Kidney glomerular epithelial cell (primary cell): ENCODE measurements around the gene RBM7.

ENCODE experiments used
- DNase-seq: peaks from one replicate; lab custom pipeline; 2025; lab: John Stamatoyannopoulos, UW

RBM7 gene

DNA sequence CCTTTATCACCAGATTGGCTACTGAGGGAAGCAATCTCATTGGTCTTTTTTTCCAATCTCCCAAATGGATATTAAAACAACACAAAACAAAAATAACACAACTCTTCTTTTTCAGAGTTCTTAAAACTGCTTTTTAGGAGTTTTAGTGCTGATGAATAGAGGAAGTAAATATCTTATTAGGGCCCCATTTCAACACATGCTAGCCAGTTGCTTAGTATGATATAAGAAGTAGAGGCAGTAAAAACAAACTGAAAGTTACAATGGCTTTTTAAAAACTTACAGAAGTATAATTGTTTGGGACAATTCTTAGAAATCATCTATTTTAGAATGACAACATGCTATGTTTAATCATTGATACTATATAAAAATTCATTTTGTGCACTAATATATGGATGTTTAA lies 3.5 kb upstream of the RBM7 start:
- DNase-seq = no peak

DNA sequence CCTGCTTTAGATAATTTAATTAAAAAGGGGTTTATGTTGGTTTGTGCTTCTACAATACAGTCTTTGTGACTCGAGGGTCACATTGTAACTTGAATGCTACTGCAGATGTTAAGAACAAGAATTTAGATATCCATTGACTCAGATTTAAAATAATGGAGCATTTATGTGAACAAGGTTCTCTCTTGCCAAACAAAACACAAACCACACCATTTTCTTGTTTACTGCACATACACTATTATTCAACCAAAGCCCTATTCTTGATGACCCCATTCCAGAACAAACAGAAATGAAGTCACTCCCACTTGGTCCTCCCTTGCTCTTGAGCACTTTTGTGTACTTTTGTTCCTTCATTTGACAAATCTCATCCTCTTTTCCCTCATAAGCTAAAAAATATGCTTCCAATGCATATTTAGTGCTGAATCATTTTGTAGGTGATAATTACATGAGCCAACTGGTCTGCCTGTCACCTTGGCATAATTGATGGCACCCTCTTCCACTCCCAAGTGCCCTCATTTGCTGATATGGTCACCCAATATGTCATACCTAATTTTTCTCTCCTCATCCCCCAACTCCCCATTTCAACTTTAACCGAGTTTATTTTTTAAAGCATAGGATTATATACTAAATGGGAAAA lies 3.0 kb upstream of the RBM7 start:
- DNase-seq = no peak

DNA sequence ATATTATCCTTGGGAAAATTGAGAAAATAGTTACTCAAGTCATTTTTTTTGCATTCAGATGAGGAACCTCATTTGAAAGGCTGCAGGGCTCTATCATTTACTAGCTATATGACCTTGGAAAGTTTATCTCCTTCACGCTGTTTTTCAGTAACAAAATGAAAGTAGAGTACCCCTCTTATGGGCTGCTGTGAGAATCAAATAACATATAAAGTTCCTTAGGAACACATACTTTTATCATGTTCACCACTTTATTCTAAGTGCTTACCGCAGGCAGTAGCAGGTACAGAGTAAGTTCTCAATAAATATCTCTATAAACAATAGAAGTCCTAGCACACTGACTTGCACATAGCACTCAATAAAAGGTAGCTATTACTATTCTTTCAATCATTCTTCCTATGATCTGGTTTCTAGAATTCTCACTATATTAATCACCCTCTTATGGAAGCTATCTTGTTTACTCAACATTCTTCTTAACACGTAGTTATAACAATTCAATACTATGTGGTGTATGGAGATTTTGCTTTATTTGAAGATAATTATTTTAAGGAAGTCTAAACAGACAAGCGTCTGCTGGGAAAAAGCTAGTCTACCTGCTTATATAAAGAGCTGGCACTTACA lies 2.1 kb upstream of the RBM7 start:
- DNase-seq = peak; percentile 24

DNA sequence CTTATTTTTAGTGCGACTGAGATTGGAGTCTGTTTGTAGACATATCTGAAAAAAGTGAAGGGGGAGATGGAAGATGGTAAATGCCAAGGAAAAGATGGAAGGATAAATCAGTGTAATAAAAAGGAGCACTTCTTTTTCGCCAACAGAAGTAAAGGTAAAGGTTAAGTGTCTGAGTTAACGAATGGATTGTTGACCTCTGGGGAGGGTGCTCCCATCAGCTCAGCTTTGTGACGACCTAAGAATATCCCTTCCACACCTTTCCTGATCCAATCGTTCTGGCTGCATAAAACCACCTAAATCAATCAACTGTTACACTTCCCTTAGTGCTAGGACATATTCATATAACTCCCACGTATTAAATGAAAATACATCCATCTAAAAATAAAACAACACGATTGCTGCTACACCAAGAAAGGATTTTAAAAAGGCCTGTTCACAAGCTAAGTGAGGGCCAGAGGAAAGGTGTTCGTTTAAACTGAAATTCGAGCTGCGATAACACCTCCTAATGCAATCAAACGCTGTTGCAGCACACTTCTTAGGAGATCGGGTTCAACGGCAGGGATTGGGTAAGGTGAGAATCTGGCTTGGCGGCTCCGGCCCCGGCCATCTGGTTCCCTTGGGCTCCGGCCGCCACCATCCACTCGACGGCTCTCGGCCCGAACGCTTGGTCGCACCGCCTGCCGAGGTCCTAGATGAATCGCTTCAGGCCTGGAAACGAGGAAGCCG lies 813 bp upstream of the RBM7 start:
- DNase-seq = peak; percentile 58

DNA sequence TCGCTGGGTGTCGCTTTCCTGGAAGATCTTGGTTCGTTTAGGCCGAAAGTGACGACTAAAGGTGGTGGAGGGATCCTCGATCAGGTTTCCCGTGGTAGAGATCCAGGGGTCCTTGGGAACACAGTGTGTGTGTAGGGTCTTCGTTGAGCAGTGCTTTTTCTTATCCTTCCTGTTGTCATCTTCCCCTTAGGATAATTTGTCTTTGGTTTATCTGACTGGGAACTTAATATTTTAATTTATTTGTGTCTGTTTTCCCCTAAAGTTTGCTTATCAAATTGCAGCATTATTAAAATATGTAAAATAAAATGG lies 403 bp downstream of the RBM7 start:
- DNase-seq = peak; percentile 45

DNA sequence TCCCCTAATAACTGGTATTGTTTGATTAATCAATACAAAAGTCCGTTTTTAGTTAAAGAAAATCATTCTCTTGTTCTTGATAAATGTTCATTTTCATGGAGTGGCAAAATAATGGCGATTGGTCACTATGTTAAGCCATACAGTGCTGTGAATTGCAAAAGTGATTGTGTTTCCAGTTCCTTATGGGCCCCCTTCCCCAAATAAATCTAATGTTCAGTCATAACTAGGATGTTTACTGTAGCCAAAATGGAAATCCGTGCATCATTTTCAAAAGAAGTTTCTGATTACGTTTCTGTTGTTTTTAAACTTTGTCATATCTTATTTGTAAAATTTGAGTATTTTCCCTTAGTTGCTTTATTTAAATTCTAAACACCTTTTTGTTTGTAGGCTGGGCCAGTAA lies 845 bp downstream of the RBM7 start:
- no peak for DNase-seq

DNA sequence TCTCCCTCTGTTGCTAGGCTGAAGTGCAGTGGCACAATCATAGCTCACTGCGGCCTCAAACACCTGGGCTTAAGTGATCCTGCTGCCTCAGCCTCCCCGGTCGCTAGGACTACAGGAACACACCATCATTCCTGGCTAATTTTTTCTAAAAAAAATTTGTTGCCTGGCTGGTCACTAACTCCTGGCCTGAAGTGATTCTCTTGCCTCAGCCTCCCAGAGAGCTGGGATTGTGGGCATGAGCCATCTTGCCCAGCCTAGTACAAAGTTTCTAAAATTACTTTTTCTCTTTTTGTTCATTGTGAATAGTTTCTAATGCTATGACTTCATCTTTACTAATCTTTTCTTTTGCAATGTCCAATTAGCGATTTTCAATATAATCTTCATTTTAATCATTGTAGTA lies 12.5 kb downstream of the RBM7 start:
- DNase-seq = no peak

DNA sequence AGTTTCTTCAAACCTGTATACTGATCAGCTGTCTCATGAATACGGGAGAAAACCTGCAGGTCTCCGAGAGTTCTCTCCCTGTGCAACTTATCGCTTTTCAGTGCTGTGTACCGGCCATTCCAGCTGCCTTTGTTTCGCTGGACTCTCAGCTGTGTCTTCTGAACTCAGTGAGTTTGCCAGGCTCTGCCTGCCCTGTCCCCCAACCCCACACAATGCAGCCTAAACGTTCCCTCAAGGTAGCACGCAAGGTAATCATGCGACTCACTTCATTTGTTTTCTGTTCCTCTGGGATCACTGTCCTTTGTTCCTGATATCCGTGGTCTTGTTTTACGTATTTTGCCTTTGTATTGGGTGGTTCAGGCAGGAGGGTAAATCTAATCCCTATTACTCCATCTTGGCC lies 13.5 kb downstream of the RBM7 start:
- no peak for DNase-seq

DNA sequence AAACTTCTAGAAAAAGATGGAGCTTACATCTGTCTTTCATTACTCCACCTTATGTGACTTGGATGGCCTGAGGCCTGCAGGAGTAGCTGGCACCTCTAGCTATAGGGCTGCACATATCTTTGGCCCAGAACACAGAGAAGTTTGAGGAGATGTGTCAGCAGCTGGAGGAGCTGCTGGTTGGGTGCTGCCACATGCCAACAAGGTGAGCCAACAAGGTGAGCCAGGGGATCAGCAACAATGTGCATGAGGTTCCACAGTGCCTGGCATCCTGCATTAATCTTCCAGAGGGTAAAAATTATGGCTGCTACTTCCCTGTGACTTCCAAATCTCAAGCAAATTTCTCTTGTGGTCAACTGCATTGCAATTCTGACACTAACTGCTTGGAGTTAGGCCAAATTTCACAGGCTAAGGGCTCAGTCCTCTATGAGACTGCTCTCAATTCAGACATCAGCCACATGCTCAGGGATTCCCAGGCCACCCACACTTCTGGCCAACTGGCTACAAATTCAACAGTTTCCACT lies 16.0 kb downstream of the RBM7 start:
- no peak for DNase-seq

DNA sequence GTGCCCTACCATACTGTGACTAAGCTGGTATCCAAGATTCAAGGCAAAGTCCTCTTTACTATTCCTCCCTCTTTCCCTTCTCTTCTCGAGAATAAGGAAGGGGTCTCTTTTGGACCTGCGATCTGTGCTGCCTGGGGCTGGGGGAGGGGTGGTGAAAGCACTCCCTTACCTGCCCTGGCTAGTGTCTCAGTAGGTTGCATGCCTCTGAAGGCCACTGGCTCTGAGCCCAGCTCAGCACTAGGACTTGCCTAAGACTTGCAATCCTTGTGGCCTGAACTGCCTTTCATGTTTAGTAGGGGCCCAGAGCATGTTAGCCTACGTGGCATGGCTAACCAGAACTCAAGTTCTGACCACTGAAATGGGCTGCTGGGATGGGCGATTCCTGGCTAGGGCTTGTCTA lies 25.8 kb downstream of the RBM7 start:
- DNase-seq = no peak

DNA sequence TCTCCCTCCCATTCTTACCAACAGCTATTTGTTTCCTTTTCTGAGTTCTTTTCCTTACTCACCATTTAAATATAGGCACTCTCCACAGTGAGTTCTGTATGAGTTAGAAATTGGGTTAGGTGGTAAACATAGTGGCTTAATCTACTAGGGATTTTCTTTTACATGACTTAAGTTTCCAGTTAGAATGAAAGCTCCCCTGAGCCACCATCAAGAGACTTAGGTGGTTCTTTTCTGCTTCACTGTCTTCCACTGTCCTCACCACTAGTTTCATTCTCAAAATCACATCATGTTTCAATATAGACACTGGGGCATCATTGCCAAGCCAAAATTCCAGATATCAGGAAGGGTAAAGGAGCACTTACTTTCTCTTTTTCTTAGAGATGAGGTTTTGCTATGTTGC lies 29.8 kb downstream of the RBM7 start:
- no peak for DNase-seq

DNA sequence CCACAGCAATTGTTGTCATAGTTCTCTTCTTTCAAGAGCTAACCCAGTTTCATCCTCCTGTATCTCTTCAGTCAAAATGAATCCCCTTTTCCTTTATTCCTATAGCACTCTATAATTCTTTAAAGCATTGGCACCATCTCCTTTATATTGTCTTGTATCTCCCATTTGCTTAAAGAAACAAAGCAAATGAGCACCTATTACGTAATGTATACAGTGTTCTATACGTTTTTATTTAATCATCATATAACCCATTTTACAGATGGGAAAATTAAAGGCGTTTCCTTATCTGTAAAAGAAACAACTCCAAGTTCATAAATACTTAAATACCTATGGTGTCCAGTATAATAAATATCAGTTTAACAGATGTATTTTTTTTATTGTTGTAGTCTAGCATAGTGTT lies 32.4 kb downstream of the RBM7 start:
- DNase-seq = no peak

DNA sequence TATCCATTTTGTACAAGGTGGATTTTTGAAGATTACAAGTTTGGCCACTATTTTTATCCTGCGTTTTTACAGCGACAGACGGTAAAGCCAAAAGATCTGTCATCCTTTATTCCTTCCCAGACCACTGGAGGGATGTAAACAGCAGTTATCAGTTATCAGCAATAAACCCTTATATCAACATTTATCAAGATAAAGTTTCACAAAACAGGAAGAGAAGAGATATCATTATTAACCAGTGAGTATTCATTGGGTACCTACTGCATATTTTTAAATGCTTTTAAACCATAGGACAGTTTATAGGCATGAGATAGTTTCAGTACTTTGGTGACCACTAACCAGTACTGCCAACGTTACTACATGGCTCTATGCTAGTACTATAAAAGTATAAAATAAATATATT lies 32.9 kb downstream of the RBM7 start:
- DNase-seq = no peak

DNA sequence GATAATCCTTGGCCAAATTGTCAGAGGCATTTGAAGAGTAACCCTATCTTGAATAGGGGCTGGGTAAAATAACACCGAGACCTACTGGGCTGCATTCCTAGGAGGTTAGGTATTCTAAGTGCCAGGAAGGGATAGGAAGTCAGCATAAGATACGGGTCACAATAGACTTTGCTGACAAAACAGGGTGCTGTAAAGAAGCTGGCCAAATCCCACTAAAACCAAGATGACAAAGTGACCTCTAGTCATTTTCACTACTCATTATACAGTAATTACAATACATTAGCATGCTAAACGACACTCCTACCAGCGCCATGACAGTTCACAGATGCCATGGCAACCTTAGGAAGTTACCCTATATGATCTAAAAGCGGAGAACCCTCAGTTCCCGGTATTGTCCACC lies 37.8 kb downstream of the RBM7 start:
- DNase-seq = peak; percentile 46

DNA sequence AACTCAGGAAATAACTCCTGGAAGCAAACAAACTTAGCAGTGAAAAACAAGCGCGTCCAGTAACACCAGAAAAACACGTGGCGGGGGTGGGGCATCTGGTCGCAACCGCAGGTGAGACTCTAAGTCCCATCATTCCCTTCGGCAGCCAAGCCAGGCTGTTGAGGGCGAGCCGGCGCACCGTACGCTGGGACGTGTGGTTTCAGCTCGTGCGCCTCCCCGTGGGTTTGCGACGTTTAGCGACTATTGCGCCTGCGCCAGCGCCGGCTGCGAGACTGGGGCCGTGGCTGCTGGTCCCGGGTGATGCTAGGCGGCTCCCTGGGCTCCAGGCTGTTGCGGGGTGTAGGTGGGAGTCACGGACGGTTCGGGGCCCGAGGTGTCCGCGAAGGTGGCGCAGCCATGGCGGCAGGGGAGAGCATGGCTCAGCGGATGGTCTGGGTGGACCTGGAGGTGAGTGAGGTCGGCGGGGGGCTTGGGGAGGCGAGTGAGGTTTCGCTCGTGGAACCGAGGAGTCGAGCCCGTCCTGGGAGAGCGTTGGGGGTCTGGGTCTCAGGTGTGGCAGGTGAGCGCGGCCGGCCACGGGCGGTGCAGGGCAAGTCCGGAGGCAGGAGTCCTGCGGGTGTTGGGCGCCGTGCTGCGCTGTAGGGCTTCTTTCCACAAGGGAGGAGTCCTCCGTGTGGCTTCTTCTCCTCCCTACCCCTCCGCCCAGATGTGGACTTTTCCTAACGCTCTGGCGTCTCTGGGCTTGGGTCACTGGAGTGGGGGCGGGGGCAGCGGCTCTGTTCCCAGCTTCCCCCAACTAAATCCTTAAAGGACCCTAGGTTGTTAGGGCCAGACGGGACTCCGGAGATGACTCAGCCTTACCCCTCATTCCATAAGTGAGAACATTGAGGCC lies 39.0 kb downstream of the RBM7 start, which contains the start of gene REXO2:
TSS of gene REXO2 (plus strand) at position 239 of the 892 bp plus-strand sequence. CDS start at position 301, 62 bp downstream.
- peak; percentile 96 for DNase-seq

DNA sequence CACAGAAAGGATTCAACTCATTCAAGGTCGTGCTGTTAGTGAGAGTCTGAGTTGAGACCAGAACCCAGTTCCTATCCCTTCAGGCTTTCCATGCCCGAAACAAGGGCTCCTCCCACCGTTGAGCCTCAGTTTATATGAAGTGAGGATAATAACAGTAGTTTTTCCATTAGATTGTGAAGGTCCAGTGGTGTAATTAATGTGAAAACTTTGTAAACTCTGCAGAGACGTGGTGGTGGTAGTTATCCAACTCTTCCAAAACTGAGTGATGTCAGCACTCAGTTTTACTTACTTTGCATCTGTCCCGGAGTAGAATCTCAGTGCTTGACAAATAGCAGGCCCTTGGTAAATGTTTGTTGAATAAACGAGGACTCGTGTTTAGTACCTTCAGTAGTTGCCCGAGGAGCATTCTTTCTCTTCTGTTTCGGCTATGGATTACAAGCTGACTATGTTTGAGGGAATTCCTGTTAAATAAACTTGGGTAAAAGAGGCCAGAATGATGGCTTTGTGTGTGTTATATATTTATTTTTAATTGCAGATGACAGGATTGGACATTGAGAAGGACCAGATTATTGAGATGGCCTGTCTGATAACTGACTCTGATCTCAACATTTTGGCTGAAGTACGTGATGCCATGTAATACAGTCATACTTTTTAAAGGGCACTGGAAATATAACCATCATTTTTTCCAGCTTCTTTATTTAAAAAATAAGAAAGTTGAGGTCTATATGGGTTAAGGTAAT lies 39.8 kb downstream of the RBM7 start:
- peak; percentile 44 for DNase-seq

DNA sequence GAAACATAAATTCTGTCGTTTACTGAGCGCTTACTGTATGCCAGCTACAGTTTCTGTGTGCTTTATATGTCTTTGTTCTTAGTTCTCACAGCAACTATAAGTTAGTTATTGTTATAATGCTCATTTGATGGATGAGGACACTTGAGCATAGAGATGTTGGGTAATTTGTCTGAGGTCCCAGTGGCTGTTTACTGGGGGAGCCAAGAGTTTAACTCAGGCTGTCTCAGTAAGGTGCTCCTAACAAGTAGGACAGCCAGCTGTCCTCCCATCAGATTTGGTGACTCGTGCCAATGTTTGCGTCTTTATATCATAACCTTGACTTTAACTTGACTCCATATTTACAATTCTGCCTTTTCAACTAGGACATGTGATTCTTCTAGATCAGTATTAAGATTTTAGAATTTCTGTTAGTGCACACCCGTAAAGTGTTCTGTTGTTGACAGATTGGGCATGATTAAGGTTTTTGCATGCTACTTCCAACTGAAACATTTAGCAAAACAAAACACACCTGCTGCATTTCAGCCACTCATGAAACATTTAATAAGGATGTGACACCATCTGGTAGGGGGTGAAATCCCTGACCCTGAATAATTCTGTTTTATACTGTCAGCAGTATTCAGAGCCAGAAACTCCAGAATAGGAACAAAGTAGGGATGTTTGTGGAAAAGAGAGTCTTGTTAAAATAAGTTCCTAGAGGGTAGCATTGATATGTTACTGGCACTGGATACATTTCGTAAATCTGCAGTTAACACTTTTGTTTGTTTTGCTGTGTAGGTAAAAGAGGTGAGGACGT lies 40.7 kb downstream of the RBM7 start:
- no peak for DNase-seq

DNA sequence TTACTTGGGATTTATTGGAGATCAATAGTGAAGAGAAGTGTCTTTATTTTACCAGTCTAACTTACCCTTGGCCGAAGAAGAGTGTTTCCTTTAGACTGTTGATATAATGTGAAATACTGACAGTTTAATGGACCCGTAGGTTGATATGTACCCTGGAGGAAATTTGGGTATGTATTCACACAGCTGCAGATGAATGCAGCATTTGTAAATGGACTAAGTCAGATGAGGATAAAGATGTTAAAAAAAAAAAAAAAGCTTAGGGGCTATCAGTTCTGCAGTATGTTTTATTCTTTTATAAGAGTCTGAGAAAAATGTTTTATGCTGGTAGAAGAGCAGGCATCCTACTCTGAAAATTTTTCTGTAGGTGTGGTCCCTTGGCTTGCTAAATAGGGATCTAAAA lies 41.5 kb downstream of the RBM7 start:
- no peak for DNase-seq

DNA sequence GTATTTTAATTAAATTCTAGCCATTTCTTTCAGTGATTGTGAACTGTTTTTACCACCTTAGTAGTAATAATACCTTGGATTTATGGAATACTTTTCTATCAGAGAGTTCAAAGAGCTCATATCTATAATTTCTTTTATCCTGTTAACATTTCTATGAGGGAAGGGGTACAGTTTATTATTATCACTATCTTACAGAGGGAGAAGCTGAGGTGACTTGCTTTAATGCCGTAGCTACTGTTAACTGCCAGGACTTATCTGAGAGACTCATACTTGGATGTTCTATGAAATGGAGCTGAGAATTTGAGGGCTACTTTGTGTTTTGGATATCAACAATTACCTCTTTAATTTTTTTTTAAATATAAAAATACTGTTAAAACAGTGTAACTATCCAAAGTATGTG lies 42.1 kb downstream of the RBM7 start:
- DNase-seq = no peak

DNA sequence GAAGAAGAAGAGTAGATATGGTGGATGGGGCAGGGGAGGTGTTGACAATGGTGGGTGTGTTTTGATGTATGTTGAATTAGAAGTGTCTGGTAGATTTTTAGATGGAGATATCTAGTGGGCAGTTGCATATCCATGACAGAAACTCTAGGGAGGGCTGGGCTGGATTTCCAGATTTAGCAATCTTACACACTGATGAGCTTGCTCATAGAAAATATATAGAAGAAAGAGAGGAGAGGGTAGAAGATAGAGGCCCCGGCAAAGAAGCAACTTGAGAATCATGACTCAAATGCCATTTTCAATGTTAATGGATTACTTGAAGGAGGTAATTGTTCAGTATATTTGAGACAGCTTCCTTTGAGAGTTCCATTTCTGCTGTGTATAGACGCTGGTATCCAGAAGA lies 47.0 kb downstream of the RBM7 start:
- no peak for DNase-seq

DNA sequence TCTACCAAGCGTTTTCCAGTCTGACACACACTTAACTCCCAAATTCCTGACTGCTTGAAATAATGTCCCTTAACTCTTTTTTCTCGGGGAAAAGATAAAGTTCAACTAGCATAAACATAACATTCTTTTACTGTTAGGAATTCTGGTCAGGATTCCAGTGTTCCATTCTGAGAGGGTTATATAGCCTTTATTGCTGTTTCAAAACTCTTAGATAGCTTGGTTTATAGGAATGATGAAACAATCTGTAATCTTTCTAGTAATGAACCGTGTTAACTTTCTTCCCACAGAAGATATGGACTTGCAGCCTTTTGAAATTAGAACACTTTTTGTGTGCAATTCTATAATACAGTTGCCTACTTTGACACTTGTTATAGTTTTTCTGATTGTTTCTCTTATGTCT lies 47.4 kb downstream of the RBM7 start:
- no peak for DNase-seq
